NCI-H526 (cell line): ENCODE results near the gene TRIM10.
"Not testable (repeated sequence)": the region's sequence is repeated elsewhere in the genome, so short reads cannot be mapped to it uniquely, and the experiment has no call there.

Experiments
- DNase-seq, 2 experiments: peaks; one replicate each; lab custom pipeline; 2025; lab: John Stamatoyannopoulos, UW

Gene TRIM10

DNA sequence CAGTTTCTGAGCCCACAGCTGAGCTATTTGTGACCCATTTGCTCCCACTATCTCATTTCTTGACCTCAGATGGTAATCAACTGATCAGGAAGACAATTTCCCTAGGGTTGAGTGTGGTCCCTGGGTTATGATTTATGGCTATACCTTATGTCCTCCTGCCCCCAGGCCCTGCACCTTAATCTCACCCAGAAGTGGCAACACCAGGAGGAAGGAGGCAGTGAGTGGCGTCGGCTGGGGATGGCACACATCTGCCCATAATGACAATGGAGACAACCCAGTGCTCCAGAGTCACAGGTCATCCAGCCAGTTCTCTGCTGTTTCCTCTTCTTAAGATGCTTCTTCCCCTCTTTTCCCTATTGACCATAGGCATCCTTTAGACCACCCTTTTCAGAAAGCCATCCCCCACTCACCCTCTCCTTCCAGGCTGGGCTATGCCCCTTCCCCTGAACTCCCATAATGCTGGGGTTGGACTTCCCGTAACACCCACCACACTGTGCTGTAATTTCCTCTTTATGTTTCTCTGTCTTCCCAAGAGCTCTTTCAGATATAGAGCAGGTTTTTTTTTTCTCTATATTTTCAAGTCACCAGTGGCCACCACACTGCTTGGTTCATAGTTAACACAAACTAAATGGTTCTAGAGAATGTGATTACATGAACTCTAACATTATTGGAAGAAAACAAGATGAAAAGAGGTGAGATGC, 8.0 kb downstream of the TRIM10 start:
- DNase-seq: no peak

DNA sequence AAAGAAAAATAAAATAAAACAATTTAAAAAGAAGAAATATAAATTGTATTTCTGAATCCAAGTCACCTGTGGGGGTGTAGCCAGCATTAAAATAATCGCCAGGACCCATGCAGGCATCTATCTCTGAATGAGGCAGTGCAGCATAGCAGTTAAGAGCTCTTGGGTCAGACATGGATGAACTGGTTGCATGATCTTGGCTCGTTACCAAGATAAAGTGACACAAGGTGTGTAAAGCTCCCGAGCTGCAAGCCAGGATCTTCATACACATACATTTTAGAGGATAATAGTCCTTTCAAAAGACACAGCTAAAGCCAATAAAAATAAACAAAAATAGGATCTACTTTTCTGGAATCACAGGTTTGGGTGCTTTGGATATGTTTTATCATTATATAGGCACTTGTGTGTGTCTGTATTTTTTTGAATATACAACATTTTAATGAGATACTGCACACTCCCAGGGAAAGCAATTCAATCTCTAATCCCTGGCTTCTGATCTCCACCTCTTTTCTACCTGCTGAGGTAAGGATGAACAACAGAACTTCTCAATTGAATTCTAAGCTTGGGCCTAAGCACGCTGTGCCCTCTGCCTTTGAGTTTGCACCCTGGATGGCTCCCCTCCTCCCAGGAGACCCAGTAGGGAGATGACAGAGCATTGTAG, 8.9 kb downstream of the TRIM10 start:
- no peak for DNase-seq

DNA sequence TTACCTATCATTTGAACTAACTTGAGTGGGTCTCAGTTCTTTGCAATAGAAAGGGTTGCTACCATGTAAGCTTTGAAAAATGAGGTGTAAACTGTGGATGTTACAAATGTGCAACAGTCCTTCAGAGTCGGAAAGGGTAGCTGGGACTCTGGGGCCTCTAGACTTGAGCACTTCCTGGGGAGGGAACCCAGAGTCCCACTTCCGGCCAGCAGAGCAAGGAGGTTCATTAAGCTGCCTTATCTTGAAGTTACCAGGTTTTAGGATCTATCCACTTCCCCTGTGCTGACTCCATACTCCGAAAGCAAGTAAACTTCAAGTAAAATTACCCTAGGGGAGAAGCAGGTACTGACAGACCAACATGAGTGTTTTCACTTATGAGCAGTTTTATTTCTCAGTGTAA, 9.4 kb downstream of the TRIM10 start:
- DNase-seq: no peak

DNA sequence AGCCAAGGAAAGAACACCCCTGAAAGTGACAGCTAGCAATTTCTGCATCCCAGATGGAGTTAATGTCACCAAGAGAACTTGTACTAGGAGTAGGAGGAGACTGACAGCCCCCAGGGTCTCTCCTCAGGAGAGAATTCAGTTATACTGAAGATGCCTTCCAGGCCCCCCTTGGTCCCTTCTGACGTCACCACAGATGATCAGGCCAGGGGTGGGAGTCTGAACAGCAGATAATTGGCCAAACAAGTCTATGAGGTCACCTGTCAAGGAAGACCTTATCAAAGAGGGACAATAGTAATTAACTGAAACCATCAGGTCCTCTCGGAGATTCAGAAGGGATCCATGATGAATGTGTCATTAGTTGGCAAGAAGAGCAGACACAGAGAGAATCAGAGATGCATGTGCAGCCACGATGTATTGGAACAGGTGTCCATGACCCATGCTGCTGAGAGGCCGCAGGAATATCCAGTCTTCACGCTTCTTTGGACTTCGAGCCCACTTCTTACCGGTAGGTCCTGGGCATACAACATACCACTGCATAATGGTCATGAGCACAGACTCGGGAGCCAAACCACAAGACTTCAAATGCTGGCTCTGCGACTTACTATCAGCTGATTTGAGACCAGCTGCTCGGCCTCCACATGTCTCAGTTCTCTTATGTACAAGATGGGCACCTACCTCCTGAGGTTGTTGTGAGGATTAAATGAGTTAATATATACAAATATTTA, 10.2 kb downstream of the TRIM10 start:
- no peak for DNase-seq

DNA sequence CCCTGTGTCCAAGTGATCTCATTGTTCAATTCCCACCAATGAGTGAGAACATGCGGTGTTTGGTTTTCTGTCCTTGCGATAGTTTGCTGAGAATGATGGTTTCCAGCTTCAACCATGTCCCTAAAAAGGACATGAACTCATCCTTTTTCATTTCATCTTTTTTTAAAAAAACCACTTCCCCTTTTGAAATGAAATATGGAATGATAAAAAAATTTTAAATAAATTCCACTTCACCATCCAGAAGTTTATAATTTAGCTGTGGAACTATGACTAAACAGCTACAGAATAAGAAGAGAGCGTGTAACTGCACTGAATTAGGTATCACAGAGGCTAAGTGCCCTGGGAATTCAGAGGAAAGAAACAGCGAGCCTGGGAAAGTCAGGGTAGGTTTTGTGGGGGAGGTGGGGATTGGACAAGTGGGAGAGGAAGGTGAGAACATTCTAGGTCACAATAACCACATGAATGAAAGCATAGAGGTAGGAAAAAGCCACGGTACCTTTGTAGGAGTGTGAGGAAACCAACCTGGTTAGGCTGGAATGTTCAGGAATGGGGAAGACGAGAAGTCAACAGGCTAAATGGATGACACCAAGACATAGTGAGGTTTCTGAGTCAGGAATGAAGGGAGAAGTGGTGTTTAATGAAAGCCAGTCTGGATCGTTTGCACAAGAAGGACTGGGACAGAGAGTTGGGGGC, 11.0 kb downstream of the TRIM10 start:
- DNase-seq: no peak

DNA sequence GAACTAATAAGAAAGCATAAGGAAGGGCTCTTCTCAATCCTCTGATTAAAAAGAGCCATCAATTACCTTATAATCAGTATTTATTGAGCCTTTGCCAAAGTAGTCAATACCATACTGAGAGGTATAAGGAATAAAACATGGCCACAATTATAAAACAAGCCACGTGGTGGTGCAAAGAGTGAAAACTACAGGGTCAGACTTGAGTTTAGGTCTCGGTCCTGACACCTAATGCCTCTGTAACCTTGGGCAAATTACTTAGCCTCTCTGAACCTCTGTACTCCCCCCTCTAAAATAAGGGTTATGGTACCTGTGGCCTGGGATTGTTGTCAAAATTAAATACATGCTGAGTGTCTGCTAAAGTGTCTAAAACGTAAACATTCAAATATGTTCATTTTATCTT, 11.8 kb downstream of the TRIM10 start:
- DNase-seq: no peak

DNA sequence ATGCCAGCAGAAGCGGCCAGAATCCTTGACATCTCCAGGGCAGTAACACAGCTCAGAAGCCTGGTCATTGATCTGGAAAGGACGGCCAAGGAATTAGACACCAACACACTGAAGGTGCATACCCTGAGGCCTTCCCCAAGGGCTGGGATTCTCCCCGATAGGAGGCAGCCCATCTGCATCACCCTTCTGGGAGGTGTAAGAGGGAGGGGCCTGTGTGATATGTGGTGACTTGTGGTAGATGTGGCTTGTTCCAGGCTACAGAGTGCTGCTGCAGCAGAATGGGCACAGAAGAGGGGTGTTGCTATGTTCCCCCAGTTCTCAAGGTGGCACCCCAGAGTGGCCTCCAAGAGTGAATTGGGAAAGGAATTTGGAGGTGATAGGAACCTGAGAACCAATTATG, 13.9 kb downstream of the TRIM10 start:
- DNase-seq: no peak

DNA sequence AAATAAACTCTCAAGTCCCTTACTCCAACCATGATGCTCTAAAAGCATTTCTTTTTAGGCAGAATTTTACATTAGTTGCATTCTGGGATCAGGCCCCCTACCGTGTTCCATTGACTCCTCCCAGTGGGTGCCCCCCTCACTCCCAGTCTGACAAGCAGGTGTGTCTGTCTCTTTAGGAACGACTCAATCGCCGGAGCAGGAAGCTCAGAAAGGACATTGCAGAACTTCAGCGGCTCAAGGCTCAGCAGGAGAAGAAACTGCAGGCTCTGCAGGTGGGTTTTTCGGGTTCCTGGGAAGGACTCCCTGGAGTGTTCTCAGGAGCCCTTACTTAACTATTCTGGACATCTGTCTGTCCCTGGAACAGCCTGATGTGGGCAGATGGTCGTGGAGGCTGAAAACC, 15.2 kb downstream of the TRIM10 start:
- no peak for DNase-seq

DNA sequence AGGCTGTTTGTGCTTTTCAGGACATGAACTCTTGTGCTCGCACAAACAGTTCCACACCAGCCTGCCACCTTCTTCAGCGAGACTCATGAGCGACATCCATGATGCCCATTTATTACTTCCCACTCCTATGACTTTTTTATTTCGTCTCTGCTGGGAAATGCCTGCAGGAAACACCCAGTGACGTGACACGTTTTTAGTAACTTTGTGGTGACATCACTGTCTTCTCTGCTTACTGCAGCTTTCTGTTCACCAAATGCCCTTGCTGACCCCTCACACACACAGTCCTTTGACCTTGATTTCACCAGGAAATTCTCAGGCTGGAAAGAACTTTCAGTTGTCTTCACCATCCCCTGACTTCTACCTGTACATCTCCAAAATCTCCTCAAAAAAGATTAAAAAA, 16.2 kb downstream of the TRIM10 start:
- DNase-seq: no peak

DNA sequence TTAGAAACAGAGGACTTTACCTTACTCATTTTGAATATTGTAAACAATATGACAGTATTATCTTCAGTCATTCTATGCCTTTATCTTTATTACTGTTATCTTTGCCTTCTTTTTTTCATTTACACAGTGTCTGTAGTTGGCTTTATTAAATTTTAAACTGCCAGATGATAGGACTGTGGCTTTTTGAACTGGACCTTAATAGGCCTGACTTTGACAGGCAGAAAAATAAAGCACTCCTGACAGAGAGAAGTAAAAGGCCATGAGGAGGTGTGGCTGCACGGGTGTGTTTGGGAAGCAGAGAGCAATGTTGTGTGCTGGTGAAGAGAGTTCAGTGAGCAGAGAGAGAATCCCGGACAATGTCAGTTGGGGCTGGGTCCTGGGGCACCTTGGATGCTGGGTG, 17.2 kb downstream of the TRIM10 start:
- no peak for DNase-seq

DNA sequence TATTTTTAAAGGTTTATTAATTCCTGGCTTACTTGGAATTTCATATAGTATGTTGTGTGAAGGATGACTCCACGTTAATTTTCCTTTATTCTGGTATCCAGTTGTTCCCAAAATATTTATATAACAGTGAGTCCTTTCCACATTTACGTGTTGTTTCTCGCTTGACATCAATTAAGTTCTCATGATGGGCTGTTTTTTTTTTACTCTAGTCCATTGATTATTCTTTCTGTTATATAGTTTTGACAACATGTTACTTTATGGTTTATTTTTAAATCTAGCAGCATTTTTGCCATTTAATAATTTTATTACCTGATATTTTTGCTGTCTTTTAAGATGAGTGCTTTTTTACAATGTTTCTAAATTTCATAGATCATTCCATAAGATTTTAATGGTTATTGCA, 18.3 kb downstream of the TRIM10 start:
- no peak for DNase-seq

DNA sequence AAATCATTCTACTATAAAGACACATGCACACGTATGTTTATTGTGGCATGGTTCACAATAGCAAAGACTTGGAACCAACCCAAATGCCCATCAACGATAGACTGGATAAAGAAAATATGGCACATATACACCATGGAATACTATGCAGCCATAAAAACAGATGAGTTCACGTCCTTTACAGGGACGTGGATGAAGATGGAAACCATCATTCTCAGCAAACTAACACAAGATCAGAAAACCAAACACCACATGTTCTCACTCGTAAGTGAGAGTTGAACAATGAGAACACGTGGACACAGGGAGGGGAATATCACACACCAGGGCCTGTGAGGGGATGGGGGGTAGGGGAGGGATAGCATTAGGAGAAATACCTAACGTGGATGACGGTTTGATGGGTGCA, 20.8 kb downstream of the TRIM10 start:
- DNase-seq: not testable (repeated sequence)

DNA sequence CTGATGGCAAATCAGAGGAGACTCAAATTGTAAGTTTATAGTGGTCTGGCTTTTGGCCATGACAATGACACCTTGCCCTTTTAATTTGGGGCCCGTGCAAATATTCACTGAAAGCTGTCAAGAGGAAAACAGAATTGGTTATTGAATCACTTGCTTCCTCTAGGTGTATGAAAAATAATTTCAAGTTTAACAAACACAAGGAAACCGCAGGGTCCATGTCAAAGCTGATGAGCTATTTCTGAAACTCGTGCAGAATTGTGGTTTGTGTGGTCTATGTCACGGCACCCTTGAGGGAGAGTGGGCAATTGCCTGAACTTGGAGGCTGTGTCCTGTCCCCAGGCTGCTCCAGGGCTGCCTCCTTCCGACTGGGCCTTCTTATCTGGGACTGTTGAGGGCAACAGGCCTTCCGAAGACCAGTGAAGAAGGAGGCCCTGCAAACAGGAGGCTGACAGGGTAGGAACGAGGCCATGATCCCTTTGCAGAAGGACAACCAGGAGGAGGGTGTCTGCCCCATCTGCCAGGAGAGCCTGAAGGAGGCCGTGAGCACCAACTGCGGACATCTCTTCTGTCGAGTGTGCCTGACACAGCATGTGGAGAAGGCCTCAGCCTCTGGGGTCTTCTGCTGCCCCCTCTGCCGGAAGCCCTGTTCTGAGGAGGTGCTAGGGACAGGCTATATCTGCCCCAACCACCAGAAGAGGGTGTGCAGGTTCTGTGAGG, 24.3 kb downstream of the TRIM10 start:
- DNase-seq: no peak

DNA sequence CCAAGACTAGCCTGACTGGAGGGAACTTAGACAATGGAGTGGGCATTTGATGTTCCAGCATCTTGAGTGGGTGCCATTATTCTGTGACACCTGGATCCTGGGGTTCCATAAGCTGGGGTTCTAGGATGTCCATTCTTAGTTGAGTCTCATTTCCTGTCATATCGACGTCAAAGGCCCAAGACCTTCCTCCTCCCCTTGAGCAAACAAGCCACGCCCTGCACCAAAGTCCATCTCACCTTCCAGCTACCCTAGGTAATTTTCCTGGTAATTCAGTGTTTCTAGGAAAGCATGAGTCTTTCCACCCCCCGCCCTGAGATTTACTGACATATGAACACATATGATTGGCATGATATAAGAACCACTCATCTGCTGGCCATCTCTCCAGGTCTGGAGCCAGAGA, 25.3 kb downstream of the TRIM10 start, which contains the start of gene TRIM40:
TRIM40 (plus strand) TSS at position 384 of the 400 bp plus-strand sequence. CDS start 897 bp downstream, outside the sequence.
- no peak for DNase-seq

DNA sequence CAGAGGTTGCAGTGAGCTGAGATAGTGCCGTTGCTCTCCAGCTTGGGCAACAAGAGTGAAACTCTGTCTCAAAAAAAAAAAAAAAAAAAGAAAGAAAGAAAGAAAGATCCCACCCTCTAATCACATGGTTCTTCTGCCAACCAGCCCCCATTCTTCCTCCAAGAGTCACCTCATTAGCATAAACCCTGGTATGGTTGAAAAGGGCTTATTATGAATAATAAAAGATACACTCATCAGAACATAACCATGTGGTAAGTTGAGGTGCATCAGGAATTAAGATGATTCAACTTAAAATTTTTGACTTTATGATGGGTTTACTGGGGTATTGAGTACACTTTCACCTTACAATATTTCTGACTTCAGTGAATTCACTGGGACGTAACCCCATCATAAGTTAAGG, 25.9 kb downstream of the TRIM10 start:
- DNase-seq: no peak

DNA sequence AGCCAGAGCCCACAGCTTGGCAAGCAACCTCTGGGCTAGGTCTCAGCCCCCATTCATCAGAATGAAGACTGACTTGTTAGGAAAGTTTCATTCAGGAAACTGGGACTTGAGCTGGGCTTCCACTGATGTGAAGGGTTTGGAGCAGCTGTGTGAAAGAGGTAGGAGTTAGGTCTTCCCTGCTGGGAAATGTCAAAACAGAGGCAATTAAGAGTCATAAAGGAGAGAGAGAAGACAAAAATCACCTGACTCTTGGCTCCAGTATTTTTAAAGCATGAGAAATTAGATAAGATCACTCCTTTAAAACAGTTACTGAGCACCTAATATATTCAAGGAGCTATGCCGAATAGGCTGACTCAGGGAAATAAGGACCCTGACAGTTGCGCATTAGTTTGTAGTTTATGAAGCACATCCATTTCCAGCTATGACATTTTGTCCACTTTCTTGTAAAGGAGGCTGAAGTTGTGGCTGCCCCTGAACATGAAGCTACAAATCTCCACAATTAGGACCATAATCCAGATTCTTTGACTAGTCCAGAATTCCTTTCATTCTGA, 29.0 kb downstream of the TRIM10 start:
- DNase-seq: no peak

DNA sequence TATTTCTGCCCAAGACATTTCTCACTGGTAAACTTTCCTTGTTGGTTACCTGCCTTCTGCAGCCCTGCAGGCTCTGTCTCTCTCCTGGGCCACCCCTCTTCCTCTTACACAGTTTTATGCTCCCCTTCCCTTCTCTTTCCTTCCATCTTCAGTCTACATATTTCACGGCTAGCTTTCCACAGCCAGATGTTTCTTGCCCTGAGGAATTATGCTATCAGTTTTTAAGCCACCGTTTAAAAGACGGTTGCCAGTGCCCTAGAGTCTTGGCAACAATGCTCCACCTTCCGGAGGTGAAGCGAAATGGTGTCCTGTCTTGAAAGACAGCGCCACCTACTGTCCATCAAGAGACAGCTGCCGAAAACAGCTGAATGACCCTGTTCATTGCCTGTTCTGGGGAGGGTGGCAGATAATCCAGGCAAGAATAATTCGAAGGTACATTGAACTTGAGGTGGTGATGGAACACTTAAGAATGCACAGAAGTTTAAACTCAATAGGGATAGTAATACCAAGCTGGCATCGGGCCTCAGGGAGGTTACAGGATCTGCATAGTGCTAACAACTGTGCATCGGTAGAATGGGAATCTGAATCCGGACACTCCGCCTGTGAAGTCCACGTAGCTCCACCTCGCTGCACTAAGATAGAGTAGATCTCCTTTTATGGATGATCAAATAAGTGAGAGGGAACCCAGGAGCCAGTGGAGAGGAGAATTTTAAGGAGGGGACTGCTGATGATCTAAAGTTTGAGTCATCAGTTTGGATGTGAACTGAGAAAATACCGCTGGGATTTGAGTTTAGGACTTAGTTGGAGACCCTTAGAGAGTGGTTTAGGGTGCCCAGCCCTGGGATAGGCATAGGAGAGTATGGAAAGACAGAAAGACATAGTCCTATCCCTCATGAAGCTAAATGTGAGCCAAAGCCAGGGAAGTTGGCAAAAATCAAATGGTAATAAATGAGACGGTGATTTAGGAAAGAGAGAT, 29.8 kb downstream of the TRIM10 start:
- peak; percentile 67 to 83 for DNase-seq

DNA sequence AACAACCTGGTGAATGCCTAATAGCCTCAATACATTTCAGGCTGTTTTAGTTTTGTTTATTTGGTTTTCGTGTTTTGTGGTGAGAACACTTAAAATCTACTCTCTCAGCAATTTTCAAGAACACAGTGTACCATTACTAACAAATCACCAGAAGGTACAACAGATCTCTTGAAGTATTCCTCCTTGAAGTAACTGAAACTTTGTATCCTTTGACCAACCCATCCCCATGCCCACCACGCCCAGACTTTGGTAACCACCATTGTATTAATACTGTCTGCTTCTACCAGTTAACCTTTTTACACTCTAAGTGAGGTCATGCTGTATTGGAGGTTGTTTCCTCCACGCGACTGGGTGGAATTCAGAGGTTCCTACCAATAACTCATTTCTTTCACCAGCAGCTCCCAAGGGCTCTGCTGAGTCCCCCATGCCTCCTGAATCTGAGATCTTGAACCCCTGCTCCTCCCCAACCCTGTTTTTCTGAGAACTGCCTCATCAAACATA, 30.8 kb downstream of the TRIM10 start:
- DNase-seq: no peak

DNA sequence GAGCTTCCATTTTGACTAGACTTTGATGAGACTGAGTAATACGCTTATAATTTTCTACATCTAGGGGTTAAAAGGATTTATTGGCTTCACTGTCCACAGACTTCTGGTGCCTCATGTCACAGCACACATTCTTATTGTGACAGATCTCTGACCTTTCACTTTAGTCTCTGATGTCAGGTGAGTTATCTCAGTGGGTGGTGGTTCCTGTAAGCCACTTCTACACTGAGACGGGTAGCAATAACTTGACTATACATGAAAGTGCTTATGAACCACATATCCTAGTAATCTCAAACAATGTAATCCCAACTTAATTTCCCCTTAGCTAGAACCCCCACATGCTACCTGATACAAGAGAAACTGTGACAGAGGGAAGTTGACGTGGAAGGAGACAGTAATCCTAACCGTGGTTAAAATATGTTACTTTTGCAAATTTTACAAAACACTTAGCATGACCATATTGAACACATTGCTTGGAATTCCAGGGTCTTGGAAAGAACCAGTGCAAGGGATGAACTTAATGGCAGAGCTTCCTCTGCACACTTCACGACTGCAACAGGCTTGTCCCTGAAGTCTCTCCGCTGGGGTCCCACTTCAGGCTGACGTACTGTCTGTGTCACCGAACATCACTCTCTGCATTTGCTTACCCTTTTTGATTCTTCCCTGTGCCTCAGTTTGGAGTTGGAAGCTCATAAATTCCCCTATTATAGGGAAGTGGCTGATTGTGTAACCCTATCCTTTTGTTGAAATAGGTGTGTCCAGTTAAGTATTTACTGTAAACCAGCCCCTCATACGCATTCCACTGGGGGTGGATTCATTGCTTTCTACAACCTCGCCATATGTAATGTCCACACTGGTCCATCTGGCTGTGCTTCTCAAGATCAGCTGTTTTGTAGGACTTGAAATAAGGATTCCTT, 31.5 kb downstream of the TRIM10 start:
- no peak for DNase-seq
